ENCODE data around the gene GPR152. TPM values are rescaled to one million over a fixed set of nuclear protein-coding genes. Genes with fewer than 3 reads are reported as not detected.
A peak's percentile ranks its signal among the peaks of the same experiment; 100 is the strongest.

Gene GPR152
- total RNA-seq, 2 donors from 2014 or later, result not detected

DNA sequence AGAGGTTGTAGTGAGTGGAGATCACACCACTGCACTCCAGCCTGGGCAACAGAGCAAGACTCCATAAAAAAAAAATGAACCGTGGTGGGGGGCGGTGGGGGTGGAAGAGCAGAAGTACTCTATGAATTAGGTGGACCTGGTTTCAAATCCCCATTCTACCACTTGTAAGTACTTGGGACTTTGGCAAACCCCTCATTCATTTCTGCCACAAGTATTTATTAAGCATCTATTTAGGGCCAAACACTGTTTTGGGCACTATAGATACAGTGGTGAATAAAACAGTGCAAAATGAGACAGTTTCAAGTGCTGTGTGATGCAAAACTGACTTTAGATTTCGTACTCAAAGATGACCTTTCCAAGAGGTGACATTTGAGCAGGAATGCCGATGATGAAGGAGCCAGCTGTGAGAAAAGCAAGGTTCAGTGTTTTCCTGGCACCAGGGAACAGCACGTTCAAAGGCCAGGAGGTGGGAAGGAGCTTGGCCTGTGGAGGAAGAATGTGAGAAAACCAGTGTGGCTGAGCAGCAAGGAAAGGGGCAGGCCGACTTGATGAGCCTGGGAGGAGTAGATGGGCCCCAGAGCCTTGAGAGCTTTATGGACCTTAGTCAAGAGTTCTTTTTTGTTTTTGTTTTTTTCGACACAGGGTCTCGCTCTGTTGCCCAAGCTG lies 17.9 kb upstream of the GPR152 start:
- H3K36me3 ChIP-seq (replicated peaks in 1 of 2; ENCODE audit: insufficient read depth in 1 of 2, low read depth in 2 of 2), result no peaks in the 10 kb centered on the region
- no peaks in the 10 kb centered on the region for H3K27me3 ChIP-seq
- H3K27ac ChIP-seq, result no peak overlapping the region
- peaks cover 37% of the 10 kb centered on the region for H3K4me1 ChIP-seq
- TF ChIP-seq CTCF (IDR thresholded peaks at IDR 0.05), result no peak
- TF ChIP-seq POLR2A (IDR thresholded peaks at IDR 0.05), result no peak
- H3K4me3 ChIP-seq, result no peak overlapping the region
- no peaks in the 10 kb centered on the region for H3K9me3 ChIP-seq
- DNase-seq, result no peak
- ATAC-seq, result no peak
- WGBS, 2 donors, result 82 to 85% methylated on average over 8 of the region's 8 CpGs
- intact Hi-C loops (cut with DNase I), result no loop called here

DNA sequence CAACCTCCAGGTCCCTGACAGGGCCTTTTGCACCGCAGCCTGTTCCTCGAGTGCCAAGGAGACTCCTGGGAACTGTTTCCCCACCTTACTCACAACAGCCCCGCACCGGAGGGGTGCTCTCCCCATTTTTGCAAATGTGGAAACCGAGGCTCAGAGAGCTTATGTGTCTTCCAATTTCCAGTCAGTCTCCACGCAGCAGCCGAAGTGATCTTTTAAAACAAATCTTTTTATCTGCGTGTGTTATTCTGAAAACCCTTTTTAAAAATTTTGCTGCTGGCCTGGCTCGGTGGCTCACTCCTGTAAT lies 16.9 kb upstream of the GPR152 start:
- no peaks in the 10 kb centered on the region for H3K27me3 ChIP-seq
- no peaks in the 10 kb centered on the region for H3K36me3 ChIP-seq (replicated peaks in 1 of 2; ENCODE audit: insufficient read depth in 1 of 2, low read depth in 2 of 2)
- intact Hi-C loops (cut with DNase I), result no loop called here
- peak overlapping the region; percentile 57 to 93 (median 84) for H3K27ac ChIP-seq
- H3K4me1 ChIP-seq, result peaks cover 44% of the 10 kb centered on the region
- no peaks in the 10 kb centered on the region for H3K9me3 ChIP-seq
- TF ChIP-seq CTCF (IDR thresholded peaks at IDR 0.05) (no peak), POLR2A (IDR thresholded peaks at IDR 0.05) (no peak)
- no peak for DNase-seq
- WGBS, 2 donors, result 8 to 10% methylated on average over 7 to 9 of the region's 9 CpGs
- H3K4me3 ChIP-seq, result peak overlapping the region in 1 of 2 donors; percentile 8
- ATAC-seq, result no peak

DNA sequence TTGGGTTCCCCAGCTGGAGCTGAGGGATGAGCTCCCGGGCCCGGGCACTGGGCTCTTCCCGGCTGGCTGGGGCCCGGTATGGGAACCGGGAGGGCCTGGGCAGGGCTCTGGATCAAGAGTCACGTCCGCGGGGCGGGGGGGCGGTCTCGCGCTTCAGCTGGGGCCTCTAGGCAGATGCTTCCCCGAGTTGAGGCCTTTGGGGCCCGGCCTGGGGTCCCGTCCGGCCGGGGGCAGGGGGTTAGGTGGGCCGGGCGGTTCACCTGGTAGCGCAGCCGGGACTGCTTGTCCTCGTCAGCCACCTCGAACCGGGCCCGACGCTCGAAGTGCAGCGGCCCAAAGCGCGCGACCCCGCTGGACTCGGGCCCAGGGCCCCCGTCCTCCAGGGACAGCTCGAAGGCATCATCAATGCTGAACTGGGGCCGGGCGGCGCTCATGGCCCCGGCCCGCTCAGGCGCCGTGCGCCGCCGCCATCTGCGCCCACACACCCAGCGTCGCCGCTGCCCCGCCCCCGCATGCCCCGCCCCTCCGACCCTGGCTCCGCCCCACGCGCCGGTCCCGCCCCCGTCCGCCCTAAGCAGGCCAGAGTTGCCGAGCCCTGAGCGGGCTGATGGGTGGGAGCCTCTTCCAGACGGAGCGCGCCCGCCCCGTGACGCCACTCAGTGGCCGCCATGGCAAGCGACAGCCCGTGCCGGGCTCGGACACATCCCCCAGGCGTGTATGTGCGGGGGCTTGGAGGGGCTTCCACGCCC lies 16.4 kb upstream of the GPR152 start, which contains the start of gene TMEM134:
Gene TMEM134, minus strand, starts transcription at position 493 of the 749 bp plus-strand sequence. Its CDS starts 59 bp downstream, at position 434.
- DNase-seq, result peak; percentile 91 to 95 (median 92)
- 0% methylated on average over 2 to 64 of the region's 76 CpGs for WGBS, 2 donors

GRCh38 chr11:67468456-67468758 lies 15.9 kb upstream of the GPR152 start:
- peak overlapping the region; percentile 85 to 89 for H3K4me3 ChIP-seq
- no peaks in the 10 kb centered on the region for H3K36me3 ChIP-seq (replicated peaks in 1 of 2; ENCODE audit: insufficient read depth in 1 of 2, low read depth in 2 of 2)
- 1% methylated on average over 6 of the region's 6 CpGs; no CpG with 5 or more reads in 1 of the 2 donors for WGBS, 2 donors
- ATAC-seq (peak; percentile 1), DNase-seq (no peak)
- H3K4me1 ChIP-seq, result peaks cover 54% of the 10 kb centered on the region
- H3K27ac ChIP-seq, result peak overlapping the region; percentile 82 to 93 (median 87)
- no peaks in the 10 kb centered on the region for H3K27me3 ChIP-seq
- H3K9me3 ChIP-seq, result no peaks in the 10 kb centered on the region
- intact Hi-C loops (cut with DNase I), result no loop called here
- no peak for TF ChIP-seq POLR2A (IDR thresholded peaks at IDR 0.05)
- TF ChIP-seq CTCF (IDR thresholded peaks at IDR 0.05), result no peak

More for the DNA sequence above, 16.4 kb upstream of the GPR152 start, which contains the start of gene TMEM134:
- TF ChIP-seq CTCF (IDR thresholded peaks at IDR 0.05), result peak; percentile 18 to 66 (median 48)
- peak; percentile 83 to 95 (median 92) for TF ChIP-seq POLR2A (IDR thresholded peaks at IDR 0.05)
- intact Hi-C loops (cut with DNase I), result no loop called here
- no peaks in the 10 kb centered on the region for H3K9me3 ChIP-seq
- H3K4me3 ChIP-seq, result peak within 1 kb of the TSS; percentile 85 to 89
- H3K4me1 ChIP-seq, result peaks cover 49% of the 10 kb centered on the region
- peak within 1 kb of the TSS; percentile 82 to 93 (median 87) for H3K27ac ChIP-seq
- H3K36me3 ChIP-seq (replicated peaks in 1 of 2; ENCODE audit: insufficient read depth in 1 of 2, low read depth in 2 of 2), result no peaks in the 10 kb centered on the region
- H3K27me3 ChIP-seq, result no peaks in the 10 kb centered on the region
- peak; percentile 84 for ATAC-seq
